Measurements from ENCODE around the gene LPA.

Gene LPA

GRCh38 chr6:160510976-160511617, 153.0 kb downstream of the LPA start:
- DNase-seq (ENCODE audit: low spot score), result no peak
- H3K36me3 ChIP-seq (ENCODE audit: low read depth), result no peaks in the 10 kb centered on the region
- H3K27ac ChIP-seq (ENCODE audit: poor library complexity, severe bottlenecking), result no peak overlapping the region
- no peak for TF ChIP-seq CTCF (IDR thresholded peaks at IDR 0.05; ENCODE audit: poor library complexity, severe bottlenecking)
- no peaks in the 10 kb centered on the region for H3K4me1 ChIP-seq (ENCODE audit: insufficient read depth, poor library complexity, severe bottlenecking)
- no peak overlapping the region for H3K4me3 ChIP-seq (ENCODE audit: severe bottlenecking)
- no peak for ATAC-seq (ENCODE audit: low read depth)
- H3K9me3 ChIP-seq (ENCODE audit: severe bottlenecking), result no peaks in the 10 kb centered on the region
- no peaks in the 10 kb centered on the region for H3K27me3 ChIP-seq (ENCODE audit: insufficient read depth, poor library complexity, severe bottlenecking)

GRCh38 chr6:160510199-160510598, 153.9 kb downstream of the LPA start:
- H3K36me3 ChIP-seq (ENCODE audit: low read depth), result no peaks in the 10 kb centered on the region
- ATAC-seq (ENCODE audit: low read depth) (peak; percentile 61; the same call in 2 of the 3 replicates), DNase-seq (ENCODE audit: low spot score) (no peak)
- no peak overlapping the region for H3K27ac ChIP-seq (ENCODE audit: poor library complexity, severe bottlenecking)
- no peak for TF ChIP-seq CTCF (IDR thresholded peaks at IDR 0.05; ENCODE audit: poor library complexity, severe bottlenecking)
- H3K27me3 ChIP-seq (ENCODE audit: insufficient read depth, poor library complexity, severe bottlenecking), result no peaks in the 10 kb centered on the region
- H3K4me3 ChIP-seq (ENCODE audit: severe bottlenecking), result no peak overlapping the region
- no peaks in the 10 kb centered on the region for H3K4me1 ChIP-seq (ENCODE audit: insufficient read depth, poor library complexity, severe bottlenecking)
- no peaks in the 10 kb centered on the region for H3K9me3 ChIP-seq (ENCODE audit: severe bottlenecking)

- DNase-seq (ENCODE audit: low spot score), result no peak
- ATAC-seq (ENCODE audit: low read depth), result no peak
- Histone ChIP-seq H3K27me3 (ENCODE audit: insufficient read depth, poor library complexity, severe bottlenecking) (no peaks in the 10 kb centered on the region), H3K9me3 (ENCODE audit: severe bottlenecking) (no peaks in the 10 kb centered on the region), H3K36me3 (ENCODE audit: low read depth) (no peaks in the 10 kb centered on the region), H3K4me3 (ENCODE audit: severe bottlenecking) (no peak overlapping the region), H3K27ac (ENCODE audit: poor library complexity, severe bottlenecking) (no peak overlapping the region), H3K4me1 (ENCODE audit: insufficient read depth, poor library complexity, severe bottlenecking) (no peaks in the 10 kb centered on the region)
- TF ChIP-seq CTCF (IDR thresholded peaks at IDR 0.05; ENCODE audit: poor library complexity, severe bottlenecking), result no peak
Measured at GRCh38 chr6:160509610-160510009, 154.5 kb downstream of the LPA start.

GRCh38 chr6:160508599-160508998, 155.5 kb downstream of the LPA start:
- ATAC-seq (ENCODE audit: low read depth) (no peak), DNase-seq (ENCODE audit: low spot score) (no peak)
- Histone ChIP-seq H3K27me3 (ENCODE audit: insufficient read depth, poor library complexity, severe bottlenecking) (no peaks in the 10 kb centered on the region), H3K4me3 (ENCODE audit: severe bottlenecking) (no peak overlapping the region), H3K9me3 (ENCODE audit: severe bottlenecking) (no peaks in the 10 kb centered on the region), H3K4me1 (ENCODE audit: insufficient read depth, poor library complexity, severe bottlenecking) (no peaks in the 10 kb centered on the region), H3K36me3 (ENCODE audit: low read depth) (no peaks in the 10 kb centered on the region), H3K27ac (ENCODE audit: poor library complexity, severe bottlenecking) (no peak overlapping the region)
- no peak for TF ChIP-seq CTCF (IDR thresholded peaks at IDR 0.05; ENCODE audit: poor library complexity, severe bottlenecking)

- H3K4me1 ChIP-seq (ENCODE audit: insufficient read depth, poor library complexity, severe bottlenecking), result no peaks in the 10 kb centered on the region
- ATAC-seq (ENCODE audit: low read depth), result no peak
- no peak overlapping the region for H3K4me3 ChIP-seq (ENCODE audit: severe bottlenecking)
- TF ChIP-seq CTCF (IDR thresholded peaks at IDR 0.05; ENCODE audit: poor library complexity, severe bottlenecking), result no peak
- no peaks in the 10 kb centered on the region for H3K36me3 ChIP-seq (ENCODE audit: low read depth)
- no peaks in the 10 kb centered on the region for H3K27me3 ChIP-seq (ENCODE audit: insufficient read depth, poor library complexity, severe bottlenecking)
- H3K27ac ChIP-seq (ENCODE audit: poor library complexity, severe bottlenecking), result no peak overlapping the region
- DNase-seq (ENCODE audit: low spot score), result no peak
- no peaks in the 10 kb centered on the region for H3K9me3 ChIP-seq (ENCODE audit: severe bottlenecking)
Measured at GRCh38 chr6:160507420-160507819, 156.7 kb downstream of the LPA start.

Data from RWPE2 (cell line).